Spleen (tissue), 11 donors: Measurements from ENCODE around the gene GUK1. TPM values are rescaled to one million over a fixed set of nuclear protein-coding genes. Genes with fewer than 3 reads are reported as not detected.

Source experiments
- DNase-seq: peaks from one replicate; pipeline ENCODE4 v3.0.0-alpha.2; 2020
- H3K27ac ChIP-seq, 8 donors: fragments of 200-600 bp; sonication (generic) in 7 of 8; 1 replicate in 4 of 8; 2 replicates in 4 of 8; pipeline versions ENCODE4 v1.5.0 to v1.8.0; 2016 to 2021; ENCODE audit warnings: inconsistent platforms in 4 of 8, mild to moderate bottlenecking in 4 of 8, moderate library complexity in 1 of 8
- H3K27me3 ChIP-seq, 7 donors: fragments of 200-600 bp; sonication (generic) in 6 of 7; replicated peaks in 1 of 7; 1 replicate in 4 of 7; 2 replicates in 3 of 7; pipeline versions ENCODE4 v1.5.0 to v1.8.0; 2016 to 2021; ENCODE audit warnings: inconsistent platforms in 3 of 7, mild to moderate bottlenecking in 1 of 7
- H3K36me3 ChIP-seq, 6 donors: fragments of 200-600 bp; sonication (generic) in 5 of 6; 1 replicate in 4 of 6; 2 replicates in 2 of 6; pipeline versions ENCODE4 v1.5.0 to v1.8.0; 2016 to 2021; ENCODE audit warnings: inconsistent platforms in 2 of 6
- H3K4me1 ChIP-seq, 6 donors: fragments of 200-600 bp; sonication (generic) in 5 of 6; 1 replicate in 3 of 6; 2 replicates in 3 of 6; pipeline versions ENCODE4 v1.5.0 to v1.8.0; 2016 to 2021; ENCODE audit warnings: inconsistent platforms in 3 of 6
- H3K4me3 ChIP-seq, 8 donors: fragments of 200-600 bp; sonication (generic) in 7 of 8; 1 replicate in 4 of 8; 2 replicates in 4 of 8; pipeline versions ENCODE4 v1.5.0 to v1.8.0; 2016 to 2021; ENCODE audit warnings: inconsistent platforms in 4 of 8, mild to moderate bottlenecking in 4 of 8, moderate library complexity in 2 of 8
- H3K9me3 ChIP-seq, 8 donors: fragments of 200-600 bp; sonication (generic) in 7 of 8; 1 replicate in 4 of 8; 2 replicates in 4 of 8; pipeline versions ENCODE4 v1.5.0 to v1.8.0; 2016 to 2021; ENCODE audit warnings: inconsistent platforms in 4 of 8
- POLR2A ChIP-seq, 3 donors: fragments of 450-650 bp; IDR thresholded peaks; one replicate each; pipeline ENCODE4 v1.5.1; 2017; ENCODE audit warnings: antibody characterized with exemption in 3 of 3, mild to moderate bottlenecking in 1 of 3
- POLR2AphosphoS5 ChIP-seq, 3 donors: sonication (generic); formaldehyde crosslinking; IDR thresholded peaks; one replicate each; pipeline ENCODE4 v1.5.1; 2017; ENCODE audit warnings: antibody characterized with exemption in 3 of 3
- WGBS, 5 donors: extraction: QIAGEN DNeasy Blood & Tissue Kit in 3 of 5; methylation state at CpG; one replicate each; pipeline versions ENCODE4 v1.1.5 to v1.1.7; 2013 to 2018; 5-methylcytosine and 5-hydroxymethylcytosine counted together
- intact Hi-C: fragments of 100-400 bp; cut with DNase I; formaldehyde crosslinking; loops from one replicate; pipeline ENCODE4 v1.15.0; 2023; ENCODE audit warnings: low total_unique reads
- polyA plus RNA-seq, 3 donors: library from polyadenylated mRNA; stranded (reverse); fragments of 200-250 nt; gene quantifications; one replicate each; pipeline ENCODE4 v1.2.1, GENCODE V29; 2013
- total RNA-seq, 7 donors: library from RNA; depleted of rRNA in 3 of 7; stranded (reverse); fragments of >200 nt in 3 of 7; fragmentation: NEBNext Ultra II Directional in 4 of 7; extraction: Animal tissue kit (Norgen Biotek cat#: 25700) in 4 of 7; gene quantifications; one replicate each; pipeline versions ENCODE4 v1.1.0 to v1.2.1, GENCODE V29; 2016 to 2021
- TF ChIP-seq, protein P1 (sequence below), 11 experiments: fragments of 200-600 bp in 7 of 11; fragments of 450-650 bp in 4 of 11; sonication (generic) in 4 of 11; IDR thresholded peaks in 8 of 11; conservative IDR thresholded peaks in 3 of 11; 1 replicate in 7 of 11; 2 replicates in 4 of 11; pipeline versions ENCODE4 v1.4.0 to v1.8.0; 2016 to 2021; ENCODE audit warnings: antibody characterized with exemption in 11 of 11, inconsistent platforms in 4 of 11, mild to moderate bottlenecking in 1 of 11
- donor health status: healthy with polysubstance abuse.
- donor health status: DM: no; HTN: no; CAD: no; lungs with moderate emphysema.
- donor health status: DM: no; HTN: no; CAD: no.
- donor health status: Bipolar disorder and iron deficiency.
- donor health status: healthy.
- donor health status: DM: no; HTN: no; CAD: no.
- donor health status: DM: yes; HTN: yes; CAD: no.

Gene GUK1
- total and polyA plus RNA-seq, 10 donors: 167 to 499 (median 199) TPM

DNA sequence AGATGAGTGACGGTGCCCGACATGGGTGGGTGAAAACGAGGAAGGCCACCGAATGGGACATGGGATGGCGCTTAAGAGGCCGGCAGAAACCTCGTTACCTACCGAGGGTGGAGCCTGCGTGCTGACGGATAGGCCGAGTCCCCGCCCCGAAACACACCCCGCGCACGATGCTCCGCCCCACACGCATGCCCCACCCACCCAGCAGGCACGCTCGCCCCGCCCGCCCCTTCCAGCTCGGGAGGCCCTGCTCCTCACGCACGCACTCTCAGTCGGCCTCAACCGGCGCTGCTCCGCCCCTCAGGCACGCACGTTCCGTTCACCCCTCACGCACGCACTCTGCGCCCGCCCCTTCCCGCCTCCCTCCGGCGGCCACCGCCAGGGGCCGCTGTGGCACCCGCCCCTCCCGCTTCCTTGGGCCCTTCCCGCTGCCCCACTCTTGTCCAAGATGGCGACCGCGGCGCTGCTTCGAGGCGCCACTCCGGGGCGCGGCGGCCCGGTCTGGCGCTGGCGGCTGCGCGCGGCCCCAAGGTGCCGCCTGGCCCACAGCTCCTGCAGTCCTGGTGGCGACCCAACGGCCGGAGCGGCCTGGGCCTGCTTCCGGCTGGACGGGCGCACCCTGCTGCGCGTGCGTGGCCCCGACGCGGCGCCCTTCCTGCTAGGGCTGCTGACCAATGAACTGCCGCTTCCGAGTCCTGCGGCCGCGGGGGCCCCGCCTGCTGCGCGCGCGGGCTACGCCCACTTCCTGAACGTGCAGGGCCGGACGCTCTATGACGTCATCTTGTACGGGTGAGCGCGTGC is 25.5 kb downstream of the GUK1 start, which contains the start of gene IBA57:
IBA57 (plus strand) TSS at position 433 of the 798 bp plus-strand sequence; CDS start at position 446, 13 bp downstream.
- TF ChIP-seq POLR2AphosphoS5 (IDR thresholded peaks at IDR 0.05) (peak; percentile 89 to 94 (median 89)), POLR2A (IDR thresholded peaks at IDR 0.05) (peak in 2 of 3 donors; percentile 65 to 78)
- TF ChIP-seq, protein P1, sequence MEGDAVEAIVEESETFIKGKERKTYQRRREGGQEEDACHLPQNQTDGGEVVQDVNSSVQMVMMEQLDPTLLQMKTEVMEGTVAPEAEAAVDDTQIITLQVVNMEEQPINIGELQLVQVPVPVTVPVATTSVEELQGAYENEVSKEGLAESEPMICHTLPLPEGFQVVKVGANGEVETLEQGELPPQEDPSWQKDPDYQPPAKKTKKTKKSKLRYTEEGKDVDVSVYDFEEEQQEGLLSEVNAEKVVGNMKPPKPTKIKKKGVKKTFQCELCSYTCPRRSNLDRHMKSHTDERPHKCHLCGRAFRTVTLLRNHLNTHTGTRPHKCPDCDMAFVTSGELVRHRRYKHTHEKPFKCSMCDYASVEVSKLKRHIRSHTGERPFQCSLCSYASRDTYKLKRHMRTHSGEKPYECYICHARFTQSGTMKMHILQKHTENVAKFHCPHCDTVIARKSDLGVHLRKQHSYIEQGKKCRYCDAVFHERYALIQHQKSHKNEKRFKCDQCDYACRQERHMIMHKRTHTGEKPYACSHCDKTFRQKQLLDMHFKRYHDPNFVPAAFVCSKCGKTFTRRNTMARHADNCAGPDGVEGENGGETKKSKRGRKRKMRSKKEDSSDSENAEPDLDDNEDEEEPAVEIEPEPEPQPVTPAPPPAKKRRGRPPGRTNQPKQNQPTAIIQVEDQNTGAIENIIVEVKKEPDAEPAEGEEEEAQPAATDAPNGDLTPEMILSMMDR (IDR thresholded peaks at IDR 0.05 in 8 of 11, conservative IDR thresholded peaks at IDR 0.05 in 3 of 11): peak; percentile 94 to 99 (median 96)
- H3K27me3 ChIP-seq: peaks cover 0 to 17% (median 0%) of the 10 kb centered on the region in 7 donors
- H3K4me1 ChIP-seq: peaks cover 19 to 74% (median 39%) of the 10 kb centered on the region in 6 donors
- DNase-seq: peak; percentile 100
- H3K27ac ChIP-seq: peak within 1 kb of the TSS; percentile 99 to 100 (median 100)
- peaks cover 0 to 15% (median 0%) of the 10 kb centered on the region in 6 donors for H3K36me3 ChIP-seq
- H3K4me3 ChIP-seq: peak within 1 kb of the TSS; percentile 45 to 78 (median 60)
- 0 to 1% (median 1%) methylated on average over 62 to 93 of the region's 93 CpGs for WGBS, 5 donors
- no peaks in the 10 kb centered on the region for H3K9me3 ChIP-seq
- intact Hi-C loops: no loop called here

DNA sequence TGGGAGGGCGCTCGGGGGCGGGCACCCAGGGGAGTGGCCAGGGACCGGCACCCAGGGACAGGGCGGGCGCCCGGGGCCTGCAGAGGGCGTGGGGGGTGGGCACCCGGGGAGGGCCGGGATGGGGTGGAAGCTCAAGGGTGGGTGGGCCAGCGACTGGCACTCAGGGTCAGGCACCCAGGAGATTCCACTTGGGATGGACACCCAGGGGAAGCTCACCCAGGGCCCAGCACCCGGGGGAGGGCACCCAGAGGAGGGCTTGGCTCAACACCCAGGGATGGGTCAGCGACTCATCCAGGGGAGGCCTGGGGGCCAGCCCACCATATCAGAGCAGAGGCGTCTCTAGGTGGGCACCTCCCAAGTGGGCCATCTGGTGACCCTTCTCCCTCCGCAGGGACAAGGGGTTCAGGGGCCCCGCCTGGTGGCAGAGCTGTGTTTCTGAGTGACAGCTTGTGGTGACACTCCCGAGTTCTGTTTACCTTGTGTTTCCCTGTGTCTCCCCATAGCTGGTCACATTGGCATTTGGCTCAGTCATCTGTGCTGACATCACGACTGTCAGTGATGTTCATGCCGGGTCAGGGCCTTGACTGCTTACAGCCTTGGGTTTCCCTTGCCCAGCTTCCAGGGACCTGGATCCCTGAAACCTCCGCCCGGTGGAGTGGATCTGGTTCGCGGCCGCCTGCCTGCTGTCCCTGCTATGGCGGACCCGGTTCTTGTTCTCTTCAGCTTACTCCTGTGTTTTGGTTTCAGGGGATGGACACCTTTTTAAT is 26.3 kb downstream of the GUK1 start:
- peak; percentile 91 for DNase-seq
- intact Hi-C loops: no loop called here
- Histone ChIP-seq H3K4me1 (peaks cover 19 to 80% (median 39%) of the 10 kb centered on the region in 6 donors), H3K36me3 (peaks cover 0 to 20% (median 0%) of the 10 kb centered on the region in 6 donors), H3K27me3 (peaks cover 0 to 16% (median 0%) of the 10 kb centered on the region in 7 donors), H3K27ac (peak overlapping the region; percentile 99 to 100 (median 100)), H3K9me3 (no peaks in the 10 kb centered on the region), H3K4me3 (peak overlapping the region; percentile 45 to 78 (median 60))
- TF ChIP-seq POLR2A (IDR thresholded peaks at IDR 0.05): no peak
- TF ChIP-seq POLR2AphosphoS5 (IDR thresholded peaks at IDR 0.05): peak in 1 of 3 donors; percentile 40
- TF ChIP-seq, protein P1 (IDR thresholded peaks at IDR 0.05 in 8 of 11, conservative IDR thresholded peaks at IDR 0.05 in 3 of 11): peak in 9 of 11 experiments; percentile 10 to 62 (median 21)
- 18 to 44% (median 26%) methylated on average over 9 to 26 of the region's 26 CpGs for WGBS, 5 donors

DNA sequence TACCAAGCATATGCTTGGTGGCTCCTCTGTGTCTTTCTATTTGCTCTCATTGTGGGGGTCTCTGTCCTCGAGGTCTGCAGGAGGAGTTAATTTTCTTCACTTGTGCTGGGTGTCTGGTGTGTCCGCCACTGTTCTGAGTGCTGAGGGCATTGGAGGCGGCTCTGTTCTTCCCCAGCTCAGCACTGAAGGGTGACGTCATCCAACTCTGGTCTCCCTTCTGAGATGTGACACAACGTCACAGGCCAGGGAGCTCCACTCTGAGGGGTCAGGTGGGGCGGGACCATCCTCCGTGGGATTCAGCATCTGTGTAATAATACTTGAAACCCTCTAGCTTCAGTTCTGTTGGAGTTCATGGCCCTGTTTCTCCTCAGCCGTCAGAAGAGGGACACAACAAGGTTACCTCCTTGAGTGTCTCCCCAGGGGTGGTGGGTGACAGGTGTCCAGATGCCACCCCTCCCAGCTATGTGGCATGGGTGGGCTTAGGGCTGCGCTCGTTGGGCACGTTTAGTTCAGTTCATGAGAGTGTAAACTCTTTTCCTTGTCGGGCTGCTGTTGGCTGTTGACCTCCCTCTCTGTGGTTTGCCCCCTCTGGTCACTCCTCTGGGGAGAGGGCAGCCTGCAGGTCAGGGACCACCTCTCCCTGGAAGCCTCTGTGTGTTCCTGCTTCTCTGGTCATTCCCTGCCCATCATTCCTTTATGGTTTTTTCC is 28.6 kb downstream of the GUK1 start:
- H3K4me3 ChIP-seq: no peak overlapping the region
- no peaks in the 10 kb centered on the region for H3K27me3 ChIP-seq
- intact Hi-C loops: no loop called here
- no peaks in the 10 kb centered on the region for H3K9me3 ChIP-seq
- H3K4me1 ChIP-seq: peaks cover 11 to 68% (median 26%) of the 10 kb centered on the region in 6 donors
- H3K36me3 ChIP-seq: peaks cover 0 to 20% (median 0%) of the 10 kb centered on the region in 6 donors
- DNase-seq: peak; percentile 71
- 81 to 87% (median 83%) methylated on average over 10 to 12 of the region's 12 CpGs for WGBS, 5 donors
- no peak overlapping the region for H3K27ac ChIP-seq
- TF ChIP-seq POLR2AphosphoS5 (IDR thresholded peaks at IDR 0.05): no peak
- TF ChIP-seq, protein P1 (IDR thresholded peaks at IDR 0.05 in 8 of 11, conservative IDR thresholded peaks at IDR 0.05 in 3 of 11): no peak
- no peak for TF ChIP-seq POLR2A (IDR thresholded peaks at IDR 0.05)
